ENCODE data around the gene CNOT2.

- TF ChIP-seq CTCF (IDR thresholded peaks at IDR 0.05) (no peak), POLR2A (IDR thresholded peaks at IDR 0.05) (no peak)
These were observed 35.7 kb downstream of the CNOT2 start for GRCh38 chr12:70278945-70279344.
